HG03108 (cell line): ENCODE data around the gene CABLES2.

Source experiments
- ATAC-seq: cut with Tn5 transposase; IDR thresholded peaks from one replicate; pipeline ENCODE4 v1.9.1; 2021; ENCODE audit warnings: moderate library complexity; ENCODE audit not compliant: unreplicated experiment

Gene CABLES2

GRCh38 chr20:62392077-62392418, 15.0 kb downstream of the CABLES2 start:
- no peak for ATAC-seq

- no peak for ATAC-seq
These were observed 15.7 kb downstream of the CABLES2 start for GRCh38 chr20:62391165-62392076.

DNA sequence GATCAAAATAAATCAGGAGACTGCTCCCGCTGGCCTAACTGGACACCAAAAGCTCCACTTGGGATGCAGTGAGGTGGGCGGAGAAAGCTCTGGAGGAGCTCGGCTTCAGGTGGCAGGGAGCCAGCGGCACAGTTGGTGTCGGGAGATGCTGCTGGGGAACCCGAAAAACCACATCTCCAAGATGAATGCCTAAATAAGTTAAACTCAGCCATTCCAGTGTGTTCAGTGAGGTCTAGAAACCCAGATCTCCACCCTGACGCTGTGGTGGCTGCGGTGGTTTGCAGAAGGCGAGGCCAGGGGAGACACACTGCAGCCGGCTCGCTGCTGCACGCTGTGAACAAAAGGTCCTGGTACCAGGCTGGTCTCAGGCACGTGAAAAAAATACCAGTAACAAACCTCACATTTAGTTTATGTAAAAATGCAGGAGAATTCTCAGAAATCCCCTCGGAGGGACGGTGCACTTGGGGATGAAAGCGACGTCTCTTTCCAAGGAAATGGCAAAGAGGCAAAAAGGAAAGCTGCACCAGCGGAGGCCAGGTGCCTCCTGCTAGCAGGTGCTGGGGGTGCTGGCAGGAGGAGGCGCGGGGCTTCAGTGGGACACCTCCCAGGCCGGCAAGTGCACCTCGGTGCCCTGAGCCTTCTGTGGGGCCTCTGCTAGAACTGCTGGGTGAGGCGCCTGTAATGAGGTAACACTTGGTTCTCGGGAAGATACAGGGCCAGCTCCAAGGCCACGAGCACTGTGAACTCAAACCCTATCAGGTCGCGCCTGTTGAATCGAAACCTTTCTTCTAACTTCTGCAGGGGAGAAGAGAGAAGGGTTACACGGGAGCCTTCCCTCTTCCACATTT, 16.5 kb downstream of the CABLES2 start:
- ATAC-seq, result no peak

GRCh38 chr20:62389601-62390087, 17.4 kb downstream of the CABLES2 start:
- no peak for ATAC-seq

DNA sequence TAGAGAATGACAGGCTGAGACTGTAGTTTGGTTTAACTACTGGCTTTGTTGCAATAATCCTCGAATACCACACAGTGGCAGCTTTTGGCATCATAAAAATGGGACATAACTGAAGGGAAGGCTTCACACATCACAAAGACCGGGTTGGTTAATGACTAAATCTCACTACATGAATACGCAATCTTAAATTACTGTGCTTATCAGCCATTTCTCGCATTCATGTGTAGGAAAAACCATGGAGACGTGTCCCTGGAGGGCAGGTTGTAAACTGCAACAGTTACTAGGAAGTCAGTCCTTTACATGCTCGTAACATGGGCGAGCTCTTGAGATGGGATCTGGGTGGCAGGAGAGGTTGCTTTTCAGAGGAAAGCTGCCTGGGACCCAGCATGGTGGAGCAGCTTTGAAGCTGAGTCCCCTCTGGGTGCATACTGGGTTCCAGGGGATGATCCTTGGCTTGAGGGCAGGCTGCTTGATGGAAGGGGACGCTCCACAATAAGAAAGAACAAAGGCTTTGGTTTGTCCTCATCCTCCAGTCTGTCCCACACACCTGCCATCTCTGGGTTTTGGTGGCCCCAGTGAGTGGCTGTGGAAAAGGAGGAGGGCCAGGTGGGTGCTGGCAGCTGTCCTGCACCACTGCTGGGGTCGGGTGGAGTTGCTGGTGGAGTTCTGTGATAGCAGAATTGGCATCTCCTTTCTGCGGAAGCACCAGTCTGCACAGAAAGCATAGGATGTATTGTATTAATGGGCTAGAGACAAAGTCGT, 18.1 kb downstream of the CABLES2 start:
- ATAC-seq, result no peak

DNA sequence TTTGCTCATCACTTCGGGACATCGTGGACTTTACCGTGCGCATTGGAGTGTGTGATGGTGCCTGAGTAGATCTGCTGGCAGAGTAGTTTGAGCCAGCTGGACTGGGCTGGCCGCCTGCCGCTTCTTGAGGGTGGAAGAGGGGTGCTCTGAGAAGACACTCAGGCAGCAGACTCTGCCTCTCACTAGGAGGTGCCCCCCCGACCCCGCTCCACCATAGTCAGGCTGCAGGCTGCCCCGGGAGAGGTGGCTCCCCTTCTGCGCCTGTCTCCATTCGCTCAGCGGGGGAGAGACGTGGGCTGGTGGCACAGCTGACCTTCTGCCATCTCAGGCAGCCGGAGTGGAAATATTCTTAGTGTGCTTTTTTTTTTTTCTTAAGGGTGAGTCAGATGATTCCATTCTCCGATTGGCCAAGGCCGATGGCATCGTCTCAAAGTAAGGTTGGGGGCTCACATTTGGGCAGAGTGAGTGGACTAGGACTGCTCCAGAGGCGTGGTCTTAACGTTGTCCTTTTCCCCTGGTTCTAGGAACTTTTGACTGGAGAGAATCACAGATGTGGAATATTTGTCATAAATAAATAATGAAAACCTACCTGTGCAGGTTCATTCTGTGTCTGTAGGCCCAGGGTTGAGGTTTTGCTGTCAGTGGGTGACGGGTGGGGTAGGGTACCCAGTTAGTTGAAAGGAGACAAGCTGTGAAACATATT, 19.0 kb downstream of the CABLES2 start:
- no peak for ATAC-seq

DNA sequence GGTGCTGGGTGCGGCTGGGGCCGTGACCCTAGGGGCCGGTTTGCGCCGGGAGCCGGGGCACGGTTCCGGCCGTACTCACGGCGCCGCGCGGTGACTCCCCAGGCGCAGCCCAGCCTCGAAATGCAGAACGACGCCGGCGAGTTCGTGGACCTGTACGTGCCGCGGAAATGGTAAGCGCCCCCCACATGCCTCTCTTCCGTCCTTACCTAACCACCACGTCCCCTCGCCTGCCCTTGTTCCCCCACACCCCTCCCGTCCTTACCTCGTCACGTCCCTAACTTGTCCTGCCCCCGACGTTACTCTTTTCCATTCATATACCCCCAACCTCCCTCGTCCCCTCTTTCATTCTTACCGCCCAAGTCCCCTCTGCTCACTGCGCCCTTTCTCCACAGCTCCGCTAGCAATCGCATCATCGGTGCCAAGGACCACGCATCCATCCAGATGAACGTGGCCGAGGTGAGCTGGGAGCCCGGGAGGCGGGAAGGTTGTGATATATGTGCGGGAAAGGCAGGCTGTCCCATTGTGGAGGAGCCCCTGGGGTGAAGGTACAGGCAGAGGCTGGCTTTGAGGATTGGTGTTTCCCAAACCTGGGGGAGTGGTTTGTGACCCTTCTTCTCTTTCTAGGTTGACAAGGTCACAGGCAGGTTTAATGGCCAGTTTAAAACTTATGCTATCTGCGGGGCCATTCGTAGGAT, 19.7 kb downstream of the CABLES2 start:
- peak; percentile 4 for ATAC-seq

GRCh38 chr20:62386383-62387218, 20.5 kb downstream of the CABLES2 start, which contains the start of gene RPS21:
TSS of gene RPS21 (plus strand) at chr20:62387103. CDS start at chr20:62387339, 236 bp downstream.
- ATAC-seq, result peak; percentile 83

DNA sequence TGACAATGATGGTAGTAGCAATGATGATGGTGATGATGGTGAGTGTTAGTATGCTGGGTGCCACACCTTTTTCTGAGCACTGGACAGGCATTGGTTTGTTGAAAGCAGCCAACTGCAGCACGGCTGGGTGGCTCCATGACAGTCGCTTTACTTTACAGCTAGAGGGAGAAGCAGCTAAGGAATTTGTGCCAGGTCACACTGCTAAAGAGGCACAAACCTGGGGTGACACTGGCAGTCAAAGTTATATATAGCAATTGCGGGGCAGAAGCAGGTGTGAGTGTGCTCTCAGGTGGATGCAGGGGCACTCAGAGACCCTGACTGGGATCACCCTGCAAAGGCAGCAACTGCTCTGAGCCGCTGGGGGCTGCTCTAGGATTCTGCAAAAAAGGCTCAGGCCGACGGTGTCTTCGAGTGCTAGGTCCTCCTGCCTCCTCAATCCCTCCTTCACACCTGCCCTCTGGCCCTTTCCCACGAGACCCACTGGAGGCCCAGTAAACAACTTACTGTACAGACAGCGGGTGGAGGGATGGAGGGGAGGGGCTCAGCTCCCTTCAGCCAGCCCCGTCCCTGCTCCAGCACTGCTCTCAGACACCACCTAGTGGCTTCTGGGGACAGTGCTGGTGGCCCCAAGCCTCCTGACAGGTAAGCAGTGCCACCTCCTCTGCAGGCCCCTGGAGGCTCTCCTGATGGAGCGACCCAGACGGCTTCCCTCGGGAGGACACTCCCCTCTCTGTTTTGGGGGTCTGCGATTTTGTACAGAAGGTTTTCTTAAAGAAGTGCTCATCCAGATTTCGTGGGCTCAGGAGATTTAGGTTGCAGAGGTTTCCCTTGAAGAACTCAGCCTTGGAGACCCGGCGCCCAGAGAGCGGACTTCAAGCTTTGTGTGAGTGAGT, 24.5 kb downstream of the CABLES2 start:
- peak; percentile 52 for ATAC-seq

DNA sequence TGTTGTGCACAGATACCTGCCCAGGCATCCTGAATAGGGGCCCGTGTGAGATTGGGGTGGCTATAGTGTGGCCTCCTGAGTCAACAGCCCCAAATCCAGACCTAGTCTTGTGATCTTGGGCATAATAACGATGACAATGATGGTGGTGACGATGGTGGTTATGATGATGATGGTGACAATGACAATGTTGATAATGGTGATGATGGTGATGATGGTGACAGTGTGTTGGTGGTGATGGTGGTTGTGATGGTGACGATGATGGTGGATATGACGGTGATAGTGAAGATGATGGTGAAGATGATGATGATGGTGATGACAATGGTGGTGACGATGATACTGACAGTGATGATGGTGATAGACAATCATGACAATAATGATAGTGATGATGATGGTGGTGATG, 25.2 kb downstream of the CABLES2 start:
- no peak for ATAC-seq

DNA sequence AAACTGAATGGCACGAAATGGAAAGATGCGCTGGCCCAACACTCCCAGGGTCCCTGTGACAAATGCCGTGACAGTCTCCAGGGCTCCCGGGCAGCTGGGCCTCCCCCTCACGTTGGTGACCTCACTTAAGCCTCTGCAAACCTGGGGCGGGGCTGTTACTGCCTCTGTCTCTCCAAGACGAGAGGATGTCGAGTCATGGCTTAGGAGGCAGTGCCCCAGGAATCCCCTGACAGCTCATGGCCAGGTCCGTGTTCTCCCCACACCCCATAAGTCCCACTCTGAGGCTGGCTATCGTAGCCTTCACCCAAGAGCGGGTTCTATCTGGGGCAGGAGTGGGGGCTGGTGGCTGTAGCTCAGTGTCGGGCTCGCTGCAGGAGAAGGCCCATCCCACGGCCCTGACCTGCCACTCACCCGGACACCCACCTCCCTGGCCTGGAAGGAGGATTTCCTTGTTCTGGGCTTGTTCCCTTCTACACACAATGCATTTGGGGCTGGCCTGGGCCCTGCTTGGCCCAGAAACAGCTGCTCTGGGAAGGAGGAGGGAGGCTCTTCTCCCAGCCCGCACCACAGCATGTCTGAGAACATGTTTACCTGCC, 25.8 kb downstream of the CABLES2 start:
- ATAC-seq, result no peak

DNA sequence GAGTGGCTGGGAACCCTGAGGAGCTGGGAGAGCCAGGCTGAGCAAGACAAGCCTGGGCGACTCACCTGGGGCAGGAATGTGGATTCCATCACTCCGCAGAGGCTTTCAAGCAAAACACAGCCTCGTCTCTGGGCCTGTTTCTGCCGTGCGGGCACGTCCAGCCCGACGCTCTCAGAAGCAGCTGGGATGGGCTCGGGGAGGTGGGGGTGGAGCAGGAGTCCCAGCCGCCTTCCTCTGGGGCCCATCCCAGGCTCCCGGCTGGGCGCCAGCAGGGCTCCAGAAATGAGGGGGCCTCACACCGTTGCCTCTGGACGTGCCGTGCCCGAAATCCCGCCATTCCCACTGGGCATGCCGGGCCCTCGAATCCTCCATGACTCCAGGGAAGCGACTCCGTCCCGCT, 28.9 kb downstream of the CABLES2 start:
- no peak for ATAC-seq

- no peak for ATAC-seq
These were observed 29.4 kb downstream of the CABLES2 start for GRCh38 chr20:62377615-62378178.

- ATAC-seq, result no peak
These were observed 30.0 kb downstream of the CABLES2 start for GRCh38 chr20:62377064-62377461.

- ATAC-seq, result no peak
These were observed 30.7 kb downstream of the CABLES2 start for GRCh38 chr20:62376112-62377063.
